SK-N-SH (cell line): ENCODE data around the gene CDRT15. TPM values are rescaled to one million over a fixed set of nuclear protein-coding genes. Genes with fewer than 3 reads are reported as not detected.
A peak's percentile ranks its signal among the peaks of the same experiment; 100 is the strongest.

Experiments
- CTCF ChIA-PET: fragments of 300-600, 350-600 bp; formaldehyde crosslinking; extraction: SDS; loops from one replicate; lab custom pipeline; 2021; lab: Yijun Ruan, JAX
- POLR2A ChIA-PET: fragments of 350-600 bp; sonication (Branson Sonifier 250); formaldehyde crosslinking; extraction: SDS; loops from one replicate; lab custom pipeline; 2020; ENCODE audit warnings: antibody characterized with exemption, inconsistent platforms; lab: Yijun Ruan, JAX
- DNase-seq: peaks from one replicate; pipeline ENCODE4 v3.0.0; 2012
- H2AFZ ChIP-seq: fragments of 200-600 bp; sonication (generic); 2 replicates; pipeline ENCODE4 v1.8.1; 2016; ENCODE audit warnings: antibody characterized with exemption, mild to moderate bottlenecking, low read depth
- H3F3A ChIP-seq: fragments of 200-600 bp; sonication (generic); replicated peaks from 2 replicates; pipeline ENCODE3; 2016; ENCODE audit warnings: antibody characterized with exemption, mild to moderate bottlenecking; ENCODE audit not compliant: insufficient read depth
- H3K27ac ChIP-seq, 2 experiments: fragments of 200-500 bp in 1 of 2; fragments of 200-600 bp in 1 of 2; sonication (Bioruptor generic) in 1 of 2; sonication (generic), shearing (Covaris generic) in 1 of 2; 2 replicates each; pipeline versions ENCODE4 v1.5.1 to v1.6.1; 2014 to 2016; ENCODE audit warnings: low read depth in 2 of 2, inconsistent platforms in 1 of 2, low read length in 1 of 2, mild to moderate bottlenecking in 1 of 2, mixed read lengths in 1 of 2
- H3K27me3 ChIP-seq: fragments of 200-600 bp; sonication (generic), shearing (Covaris generic); 2 replicates; pipeline ENCODE4 v1.6.1; 2016; ENCODE audit warnings: mixed run types; ENCODE audit not compliant: insufficient read depth
- H3K36me3 ChIP-seq, 2 experiments: fragments of 200-500 bp in 1 of 2; fragments of 200-600 bp in 1 of 2; sonication (Bioruptor generic) in 1 of 2; sonication (generic) in 1 of 2; replicated peaks in 1 of 2; 2 replicates each; pipeline versions ENCODE3 to v1.5.1; 2014 to 2016; ENCODE audit warnings: low read length in 1 of 2, mild to moderate bottlenecking in 1 of 2; ENCODE audit not compliant: insufficient read depth in 2 of 2, control insufficient read depth in 1 of 2
- H3K4me1 ChIP-seq, 2 experiments: fragments of 200-500 bp in 1 of 2; fragments of 200-600 bp in 1 of 2; sonication (Bioruptor generic) in 1 of 2; sonication (generic), shearing (Covaris generic) in 1 of 2; 2 replicates each; pipeline versions ENCODE4 v1.5.1 to v1.6.1; 2014 to 2016; ENCODE audit warnings: low read depth in 1 of 2, low read length in 1 of 2, mixed run types in 1 of 2; ENCODE audit not compliant: insufficient read depth in 2 of 2, control insufficient read depth in 1 of 2
- H3K4me2 ChIP-seq: fragments of 200-600 bp; sonication (generic), shearing (Covaris generic); 2 replicates; pipeline ENCODE4 v1.6.1; 2017; ENCODE audit warnings: mixed run types
- H3K4me3 ChIP-seq, 2 experiments: fragments of 200-500 bp in 1 of 2; fragments of 200-600 bp in 1 of 2; sonication (Bioruptor generic) in 1 of 2; sonication (generic), shearing (Covaris generic) in 1 of 2; 2 replicates each; pipeline versions ENCODE4 v1.5.1 to v1.8.1; 2014 to 2016; ENCODE audit warnings: low read depth in 2 of 2, inconsistent platforms in 1 of 2, low read length in 1 of 2, mild to moderate bottlenecking in 1 of 2, mixed read lengths in 1 of 2, moderate library complexity in 1 of 2
- H3K79me2 ChIP-seq: fragments of 200-600 bp; sonication (generic); 2 replicates; pipeline ENCODE4 v1.8.1; 2017; ENCODE audit warnings: mild to moderate bottlenecking; ENCODE audit not compliant: insufficient read depth
- H3K9ac ChIP-seq: fragments of 200-600 bp; sonication (generic); 2 replicates; pipeline ENCODE4 v1.6.1; 2017; ENCODE audit warnings: mixed run types
- H3K9me2 ChIP-seq: fragments of 200-600 bp; sonication (generic); 2 replicates; pipeline ENCODE4 v1.6.1; 2017; ENCODE audit warnings: mixed run types
- H3K9me3 ChIP-seq: fragments of 200-600 bp; sonication (generic); 2 replicates; pipeline ENCODE4 v1.6.1; 2017; ENCODE audit warnings: mixed run types, mild to moderate bottlenecking, moderate library complexity
- H4K20me1 ChIP-seq: fragments of 200-600 bp; sonication (generic); 2 replicates; pipeline ENCODE4 v1.6.1; 2017; ENCODE audit warnings: mild to moderate bottlenecking, mixed run types; ENCODE audit not compliant: insufficient read depth
- CTCF ChIP-seq: fragments of 200-600 bp; sonication (generic); IDR thresholded peaks from 2 replicates; pipeline ENCODE4 v1.6.1; 2017; ENCODE audit warnings: antibody characterized with exemption, mild to moderate bottlenecking, moderate library complexity
- EP300 ChIP-seq, 2 experiments: IDR thresholded peaks; 2 replicates each; pipeline versions ENCODE4 v1.4.0 to v1.6.1; 2012; ENCODE audit warnings: borderline replicate concordance in 1 of 2, low read depth in 1 of 2, low read length in 1 of 2
- EZH2phosphoT487 ChIP-seq: fragments of 200-600 bp; sonication (generic); IDR thresholded peaks from 2 replicates; pipeline ENCODE4 v1.6.1; 2017; ENCODE audit warnings: low read depth, mixed run types, mild to moderate bottlenecking, antibody characterized with exemption, moderate library complexity, borderline replicate concordance
- FOXM1 ChIP-seq: IDR thresholded peaks from 2 replicates; pipeline ENCODE4 v1.4.0; 2012; ENCODE audit warnings: low read depth, mild to moderate bottlenecking
- GATA2 ChIP-seq: sonication (generic); formaldehyde crosslinking; IDR thresholded peaks from 2 replicates; pipeline ENCODE4 v1.5.0; 2020; ENCODE audit warnings: mild to moderate bottlenecking, missing genetic modification reagents
- MEF2A ChIP-seq: IDR thresholded peaks from 2 replicates; pipeline ENCODE4 v1.4.0; 2012; ENCODE audit warnings: low read depth, borderline replicate concordance
- NFIC ChIP-seq: IDR thresholded peaks from 2 replicates; pipeline ENCODE4 v1.4.0; 2012; ENCODE audit warnings: borderline replicate concordance
- NRF1 ChIP-seq: IDR thresholded peaks from 2 replicates; pipeline ENCODE4 v1.6.1; 2012; ENCODE audit warnings: low read depth, mild to moderate bottlenecking, low read length
- RAD21 ChIP-seq: IDR thresholded peaks from 2 replicates; pipeline ENCODE4 v1.6.1; 2012; ENCODE audit warnings: mild to moderate bottlenecking, low read length
- REST ChIP-seq: IDR thresholded peaks from 2 replicates; pipeline ENCODE4 v1.6.1; 2012; ENCODE audit warnings: mild to moderate bottlenecking, low read depth, low read length, moderate library complexity
- SMC3 ChIP-seq: IDR thresholded peaks from 2 replicates; pipeline ENCODE4 v1.6.1; 2012; ENCODE audit warnings: low read depth, low read length, improper control_type of control experiment
- TAF1 ChIP-seq: IDR thresholded peaks from 2 replicates; pipeline ENCODE4 v1.6.1; 2012; ENCODE audit warnings: low read depth, mild to moderate bottlenecking, low read length, moderate library complexity, borderline replicate concordance
- TCF12 ChIP-seq: IDR thresholded peaks from 2 replicates; pipeline ENCODE4 v1.4.0; 2012
- TEAD4 ChIP-seq: IDR thresholded peaks from 2 replicates; pipeline ENCODE4 v1.4.0; 2012; ENCODE audit warnings: mild to moderate bottlenecking, borderline replicate concordance; ENCODE audit not compliant: insufficient read depth
- YY1 ChIP-seq: IDR thresholded peaks from 2 replicates; pipeline ENCODE4 v1.4.0; 2012; ENCODE audit warnings: low read depth, mild to moderate bottlenecking
- WGBS: methylation state at CpG from one replicate; pipeline ENCODE4 v1.1.6; 2017; ENCODE audit warnings: low lambda C conversion rate; 5-methylcytosine and 5-hydroxymethylcytosine counted together
- polyA plus RNA-seq, 3 experiments: library from polyadenylated mRNA; depleted of rRNA; stranded (reverse); fragments of >200 nt; gene quantifications; 2 replicates each; pipeline ENCODE4 v1.2.3, GENCODE V29; 2012
- TF ChIP-seq, protein P1 (sequence below): IDR thresholded peaks from 2 replicates; pipeline ENCODE4 v1.4.0; 2012; ENCODE audit warnings: low read depth
- TF ChIP-seq, protein P2 (sequence below): IDR thresholded peaks from 2 replicates; pipeline ENCODE4; 2012
- TF ChIP-seq, protein P3 (sequence below): fragments of 150-350 bp; IDR thresholded peaks from 2 replicates; pipeline ENCODE4 v1.6.1; 2017; ENCODE audit warnings: antibody characterized with exemption, low read length, low read depth, borderline replicate concordance

Gene CDRT15
- polyA plus RNA-seq, 1 of the 3 experiments (the other 2 are of a cell fraction): not detected

GRCh38 chr17:14268264-14268663 lies 31.6 kb upstream of the CDRT15 start:
- ChIA-PET POLR2A (no interaction called here), CTCF (interaction anchor here (1.8 kb wide), 1 partner anchor 33 kb away, joined by 5 read pairs; the partner anchor contains the start of gene HS3ST3B1)
- DNase-seq: no peak
- TF ChIP-seq CTCF (peak; percentile 18; the same call in 1 of the 2 replicates), RAD21 (no peak), SMC3 (no peak)
- no peaks in the 10 kb centered on the region for H3K9me2 ChIP-seq
- peaks cover 4% of the 10 kb centered on the region; the same call in 1 of the 2 replicates for H3K27me3 ChIP-seq
- no peaks in the 10 kb centered on the region for H3K4me1 ChIP-seq
- no peaks in the 10 kb centered on the region for H3K36me3 ChIP-seq
- H3K27ac ChIP-seq: no peak overlapping the region
- H3K9me3 ChIP-seq: no peaks in the 10 kb centered on the region
- no peak overlapping the region for H3K9ac ChIP-seq
- 4% methylated on average over 2 of the region's 2 CpGs for WGBS
- no peaks in the 10 kb centered on the region for H3K79me2 ChIP-seq
- H2AFZ ChIP-seq: no peak overlapping the region
- H3K4me3 ChIP-seq: no peak overlapping the region
- H4K20me1 ChIP-seq: no peaks in the 10 kb centered on the region
- H3K4me2 ChIP-seq: no peak overlapping the region
- H3F3A ChIP-seq: no peaks in the 10 kb centered on the region

DNA sequence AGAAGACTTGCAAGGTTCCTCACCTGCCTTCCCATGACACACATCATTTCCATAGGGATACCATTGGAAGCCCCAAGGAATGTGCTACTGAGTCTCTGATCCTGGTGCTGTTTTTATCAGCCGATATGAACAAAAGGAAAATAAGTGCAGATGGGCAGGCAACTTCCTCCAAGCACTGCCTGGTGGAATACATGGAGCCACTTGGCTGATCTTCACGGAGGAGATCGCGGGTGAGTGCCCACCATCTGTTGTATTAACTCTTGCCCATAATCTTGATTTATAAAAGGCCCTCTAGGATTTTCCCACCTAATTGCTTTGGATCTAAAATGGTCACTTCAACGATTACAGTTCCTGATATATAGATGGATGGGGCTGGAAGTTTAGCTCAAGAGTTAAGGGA lies 24.7 kb upstream of the CDRT15 start:
- 10% methylated on average over 5 of the region's 5 CpGs for WGBS
- Histone ChIP-seq H3K9me3 (no peaks in the 10 kb centered on the region), H3K4me1 (no peaks in the 10 kb centered on the region), H3K4me2 (no peak overlapping the region), H2AFZ (no peak overlapping the region), H3F3A (no peaks in the 10 kb centered on the region), H3K36me3 (no peaks in the 10 kb centered on the region), H3K27me3 (peaks cover 36% of the 10 kb centered on the region; the same call in 1 of the 2 replicates), H3K9me2 (no peaks in the 10 kb centered on the region), H3K9ac (no peak overlapping the region), H3K79me2 (no peaks in the 10 kb centered on the region), H3K4me3 (no peak overlapping the region), H4K20me1 (no peaks in the 10 kb centered on the region), H3K27ac (no peak overlapping the region)
- ChIA-PET POLR2A (no interaction called here), CTCF (interaction anchor here (1.1 kb wide), 1 partner anchor 16 kb away, joined by 3 read pairs; no protein-coding TSS in a partner anchor)
- no peak for TF ChIP-seq SMC3
- TF ChIP-seq, protein P1, sequence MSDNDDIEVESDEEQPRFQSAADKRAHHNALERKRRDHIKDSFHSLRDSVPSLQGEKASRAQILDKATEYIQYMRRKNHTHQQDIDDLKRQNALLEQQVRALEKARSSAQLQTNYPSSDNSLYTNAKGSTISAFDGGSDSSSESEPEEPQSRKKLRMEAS: no peak
- no peak for TF ChIP-seq TEAD4
- no peak for TF ChIP-seq NRF1
- no peak for TF ChIP-seq TAF1
- TF ChIP-seq RAD21: no peak
- TF ChIP-seq, protein P2, sequence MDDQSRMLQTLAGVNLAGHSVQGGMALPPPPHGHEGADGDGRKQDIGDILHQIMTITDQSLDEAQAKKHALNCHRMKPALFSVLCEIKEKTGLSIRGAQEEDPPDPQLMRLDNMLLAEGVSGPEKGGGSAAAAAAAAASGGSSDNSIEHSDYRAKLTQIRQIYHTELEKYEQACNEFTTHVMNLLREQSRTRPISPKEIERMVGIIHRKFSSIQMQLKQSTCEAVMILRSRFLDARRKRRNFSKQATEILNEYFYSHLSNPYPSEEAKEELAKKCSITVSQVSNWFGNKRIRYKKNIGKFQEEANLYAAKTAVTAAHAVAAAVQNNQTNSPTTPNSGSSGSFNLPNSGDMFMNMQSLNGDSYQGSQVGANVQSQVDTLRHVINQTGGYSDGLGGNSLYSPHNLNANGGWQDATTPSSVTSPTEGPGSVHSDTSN: no peak
- no peak for TF ChIP-seq NFIC
- no peak for TF ChIP-seq YY1
- no peak for TF ChIP-seq EP300 (IDR thresholded peaks at IDR 0.05; ENCODE audit: borderline replicate concordance in 1 of 2, low read depth in 1 of 2, low read length in 1 of 2)
- no peak for TF ChIP-seq EZH2phosphoT487
- TF ChIP-seq FOXM1: no peak
- TF ChIP-seq REST: no peak
- TF ChIP-seq, protein P3, sequence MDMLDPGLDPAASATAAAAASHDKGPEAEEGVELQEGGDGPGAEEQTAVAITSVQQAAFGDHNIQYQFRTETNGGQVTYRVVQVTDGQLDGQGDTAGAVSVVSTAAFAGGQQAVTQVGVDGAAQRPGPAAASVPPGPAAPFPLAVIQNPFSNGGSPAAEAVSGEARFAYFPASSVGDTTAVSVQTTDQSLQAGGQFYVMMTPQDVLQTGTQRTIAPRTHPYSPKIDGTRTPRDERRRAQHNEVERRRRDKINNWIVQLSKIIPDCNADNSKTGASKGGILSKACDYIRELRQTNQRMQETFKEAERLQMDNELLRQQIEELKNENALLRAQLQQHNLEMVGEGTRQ: no peak
- no peak for TF ChIP-seq TCF12
- TF ChIP-seq GATA2 (CRISPR knock-in tag): no peak
- no peak for TF ChIP-seq MEF2A
- DNase-seq: no peak
